ENCODE results near the gene DPEP2.

The DPEP2 gene

DNA sequence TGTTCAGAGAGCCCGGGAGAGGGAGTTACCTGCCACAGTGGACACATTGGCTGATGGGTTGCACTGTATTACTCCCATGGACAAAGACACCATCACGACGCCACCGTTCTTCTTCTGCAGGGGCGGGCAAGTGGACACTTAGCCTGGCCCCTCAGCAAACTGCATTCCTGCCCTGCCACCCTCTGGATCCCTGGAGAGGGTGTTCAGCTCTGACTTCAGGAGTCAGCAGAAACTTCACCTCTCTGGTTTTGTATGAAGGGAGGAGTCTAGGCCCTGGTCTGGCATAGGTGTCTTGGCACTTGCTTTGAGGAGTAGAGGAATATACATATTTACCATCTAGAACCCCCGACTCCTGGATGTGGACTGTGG lies 9.3 kb downstream of the DPEP2 start:
- TF ChIP-seq, protein P1, sequence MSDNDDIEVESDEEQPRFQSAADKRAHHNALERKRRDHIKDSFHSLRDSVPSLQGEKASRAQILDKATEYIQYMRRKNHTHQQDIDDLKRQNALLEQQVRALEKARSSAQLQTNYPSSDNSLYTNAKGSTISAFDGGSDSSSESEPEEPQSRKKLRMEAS (IDR thresholded peaks at IDR 0.05): no peak
- no peak for TF ChIP-seq ZBTB7A (IDR thresholded peaks at IDR 0.05; ENCODE audit: low read depth)
- TF ChIP-seq TEAD4 (IDR thresholded peaks at IDR 0.05): no peak
- no peak for TF ChIP-seq RAD21 (IDR thresholded peaks at IDR 0.05; ENCODE audit: low read depth)
- TF ChIP-seq TAF1 (IDR thresholded peaks at IDR 0.05; ENCODE audit: low read depth): no peak
- no peak for TF ChIP-seq EGR1 (IDR thresholded peaks at IDR 0.05)
- TF ChIP-seq EP300 (IDR thresholded peaks at IDR 0.05; ENCODE audit: borderline replicate concordance): no peak
- TF ChIP-seq, protein P2, sequence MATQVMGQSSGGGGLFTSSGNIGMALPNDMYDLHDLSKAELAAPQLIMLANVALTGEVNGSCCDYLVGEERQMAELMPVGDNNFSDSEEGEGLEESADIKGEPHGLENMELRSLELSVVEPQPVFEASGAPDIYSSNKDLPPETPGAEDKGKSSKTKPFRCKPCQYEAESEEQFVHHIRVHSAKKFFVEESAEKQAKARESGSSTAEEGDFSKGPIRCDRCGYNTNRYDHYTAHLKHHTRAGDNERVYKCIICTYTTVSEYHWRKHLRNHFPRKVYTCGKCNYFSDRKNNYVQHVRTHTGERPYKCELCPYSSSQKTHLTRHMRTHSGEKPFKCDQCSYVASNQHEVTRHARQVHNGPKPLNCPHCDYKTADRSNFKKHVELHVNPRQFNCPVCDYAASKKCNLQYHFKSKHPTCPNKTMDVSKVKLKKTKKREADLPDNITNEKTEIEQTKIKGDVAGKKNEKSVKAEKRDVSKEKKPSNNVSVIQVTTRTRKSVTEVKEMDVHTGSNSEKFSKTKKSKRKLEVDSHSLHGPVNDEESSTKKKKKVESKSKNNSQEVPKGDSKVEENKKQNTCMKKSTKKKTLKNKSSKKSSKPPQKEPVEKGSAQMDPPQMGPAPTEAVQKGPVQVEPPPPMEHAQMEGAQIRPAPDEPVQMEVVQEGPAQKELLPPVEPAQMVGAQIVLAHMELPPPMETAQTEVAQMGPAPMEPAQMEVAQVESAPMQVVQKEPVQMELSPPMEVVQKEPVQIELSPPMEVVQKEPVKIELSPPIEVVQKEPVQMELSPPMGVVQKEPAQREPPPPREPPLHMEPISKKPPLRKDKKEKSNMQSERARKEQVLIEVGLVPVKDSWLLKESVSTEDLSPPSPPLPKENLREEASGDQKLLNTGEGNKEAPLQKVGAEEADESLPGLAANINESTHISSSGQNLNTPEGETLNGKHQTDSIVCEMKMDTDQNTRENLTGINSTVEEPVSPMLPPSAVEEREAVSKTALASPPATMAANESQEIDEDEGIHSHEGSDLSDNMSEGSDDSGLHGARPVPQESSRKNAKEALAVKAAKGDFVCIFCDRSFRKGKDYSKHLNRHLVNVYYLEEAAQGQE (IDR thresholded peaks at IDR 0.05; ENCODE audit: low read depth): no peak
- TF ChIP-seq TCF12 (IDR thresholded peaks at IDR 0.05; ENCODE audit: low read depth): no peak
- no peak for TF ChIP-seq CREB1 (IDR thresholded peaks at IDR 0.05; ENCODE audit: low read depth)
- no peak for TF ChIP-seq FOXM1 (IDR thresholded peaks at IDR 0.05; ENCODE audit: borderline replicate concordance, low read depth)
- TF ChIP-seq, protein P3, sequence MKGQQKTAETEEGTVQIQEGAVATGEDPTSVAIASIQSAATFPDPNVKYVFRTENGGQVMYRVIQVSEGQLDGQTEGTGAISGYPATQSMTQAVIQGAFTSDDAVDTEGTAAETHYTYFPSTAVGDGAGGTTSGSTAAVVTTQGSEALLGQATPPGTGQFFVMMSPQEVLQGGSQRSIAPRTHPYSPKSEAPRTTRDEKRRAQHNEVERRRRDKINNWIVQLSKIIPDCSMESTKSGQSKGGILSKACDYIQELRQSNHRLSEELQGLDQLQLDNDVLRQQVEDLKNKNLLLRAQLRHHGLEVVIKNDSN (IDR thresholded peaks at IDR 0.05): no peak
- TF ChIP-seq NFIC (IDR thresholded peaks at IDR 0.05): no peak
- TF ChIP-seq CEBPB (IDR thresholded peaks at IDR 0.05): no peak
- TF ChIP-seq YY1 (IDR thresholded peaks at IDR 0.05; ENCODE audit: low read depth): no peak

DNA sequence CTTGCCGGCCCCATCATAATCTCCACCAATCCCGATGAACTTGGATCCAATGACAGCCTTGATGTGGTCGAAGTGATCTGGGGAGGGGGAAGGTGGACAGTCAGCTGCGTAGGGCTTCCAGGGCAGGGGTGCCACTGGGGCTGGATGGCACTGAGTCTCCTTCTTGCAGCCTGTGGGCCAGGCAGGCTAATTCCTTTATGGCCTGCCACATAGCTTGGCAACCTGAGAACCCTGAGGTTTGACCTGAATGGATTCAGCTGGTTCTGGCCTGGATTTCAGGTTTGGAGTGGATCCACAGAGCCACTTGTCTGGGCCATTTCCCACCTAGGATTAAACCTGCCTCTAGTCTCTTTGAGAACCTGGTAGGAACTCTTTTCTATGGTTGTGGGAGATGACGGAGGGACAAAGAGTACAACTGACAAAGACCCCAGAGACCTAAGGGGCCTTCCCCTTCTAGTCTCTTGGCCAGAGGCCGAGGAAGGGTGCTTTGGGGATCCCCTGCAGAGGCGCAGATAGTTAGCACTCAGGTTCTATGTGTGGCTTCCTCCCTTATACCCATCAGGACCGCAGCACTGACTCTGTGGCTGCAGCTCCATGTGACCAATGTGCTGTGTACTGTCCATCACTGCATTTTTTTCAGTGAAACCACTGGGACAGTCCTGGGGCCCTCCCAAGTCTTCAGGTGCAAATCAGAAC lies 9.8 kb downstream of the DPEP2 start:
- TF ChIP-seq CEBPB (IDR thresholded peaks at IDR 0.05) (no peak), ZBTB7A (IDR thresholded peaks at IDR 0.05; ENCODE audit: low read depth) (no peak), EP300 (IDR thresholded peaks at IDR 0.05; ENCODE audit: borderline replicate concordance) (no peak), RAD21 (IDR thresholded peaks at IDR 0.05; ENCODE audit: low read depth) (no peak), TAF1 (IDR thresholded peaks at IDR 0.05; ENCODE audit: low read depth) (no peak), NFIC (IDR thresholded peaks at IDR 0.05) (no peak), TEAD4 (IDR thresholded peaks at IDR 0.05) (no peak), CREB1 (IDR thresholded peaks at IDR 0.05; ENCODE audit: low read depth) (no peak), TCF12 (IDR thresholded peaks at IDR 0.05; ENCODE audit: low read depth) (no peak), YY1 (IDR thresholded peaks at IDR 0.05; ENCODE audit: low read depth) (no peak), FOXM1 (IDR thresholded peaks at IDR 0.05; ENCODE audit: borderline replicate concordance, low read depth) (no peak), EGR1 (IDR thresholded peaks at IDR 0.05) (no peak)
- TF ChIP-seq, protein P2 (IDR thresholded peaks at IDR 0.05; ENCODE audit: low read depth): no peak
- TF ChIP-seq, protein P1 (IDR thresholded peaks at IDR 0.05): no peak
- TF ChIP-seq, protein P3 (IDR thresholded peaks at IDR 0.05): no peak

DNA sequence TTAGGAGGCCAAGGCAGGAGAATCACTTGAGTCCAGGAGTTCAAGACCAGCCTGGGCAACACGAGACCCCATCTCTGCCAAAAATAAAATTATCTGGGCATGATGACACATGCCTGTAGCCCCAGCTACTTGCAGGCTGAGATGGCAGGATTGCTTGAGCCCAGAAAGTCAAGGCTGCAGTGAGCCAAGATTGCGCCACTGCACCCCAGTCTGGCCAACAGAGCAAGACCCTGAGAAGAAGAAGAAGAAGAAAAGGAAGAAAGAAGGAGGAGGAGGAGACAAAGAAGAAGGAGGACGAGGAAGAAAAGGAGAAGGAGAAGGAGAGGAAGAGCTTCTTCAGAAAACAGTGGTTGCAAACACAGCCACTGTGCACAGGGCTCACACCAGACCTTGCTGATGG lies 10.6 kb downstream of the DPEP2 start:
- TF ChIP-seq EP300 (IDR thresholded peaks at IDR 0.05; ENCODE audit: borderline replicate concordance): no peak
- TF ChIP-seq NFIC (IDR thresholded peaks at IDR 0.05): no peak
- TF ChIP-seq TEAD4 (IDR thresholded peaks at IDR 0.05): no peak
- TF ChIP-seq CEBPB (IDR thresholded peaks at IDR 0.05): no peak
- no peak for TF ChIP-seq TAF1 (IDR thresholded peaks at IDR 0.05; ENCODE audit: low read depth)
- TF ChIP-seq, protein P2 (IDR thresholded peaks at IDR 0.05; ENCODE audit: low read depth): no peak
- no peak for TF ChIP-seq CREB1 (IDR thresholded peaks at IDR 0.05; ENCODE audit: low read depth)
- no peak for TF ChIP-seq RAD21 (IDR thresholded peaks at IDR 0.05; ENCODE audit: low read depth)
- TF ChIP-seq, protein P1 (IDR thresholded peaks at IDR 0.05): no peak
- TF ChIP-seq TCF12 (IDR thresholded peaks at IDR 0.05; ENCODE audit: low read depth): no peak
- TF ChIP-seq, protein P3 (IDR thresholded peaks at IDR 0.05): no peak
- no peak for TF ChIP-seq ZBTB7A (IDR thresholded peaks at IDR 0.05; ENCODE audit: low read depth)
- TF ChIP-seq YY1 (IDR thresholded peaks at IDR 0.05; ENCODE audit: low read depth): no peak
- no peak for TF ChIP-seq FOXM1 (IDR thresholded peaks at IDR 0.05; ENCODE audit: borderline replicate concordance, low read depth)
- no peak for TF ChIP-seq EGR1 (IDR thresholded peaks at IDR 0.05)

Data from Ishikawa (cell line).